Left colon (tissue), 2 donors: ENCODE data around the gene PPP1R2B. TPM values are rescaled to one million over a fixed set of nuclear protein-coding genes. Genes with fewer than 3 reads are reported as not detected.

Experiments
- ATAC-seq: fragments of 200-7000 bp; cut with Tn5 transposase; one replicate; pipeline ENCODE4 v1.9.1; 2020; ENCODE audit warnings: mild to moderate bottlenecking, moderate library complexity
- DNase-seq, 2 donors: peaks; one replicate each; pipeline ENCODE4 v3.0.0-alpha.2; 2020
- intact Hi-C, 2 donors: fragments of 100-400 bp; cut with DNase I in 1 of 2; cut with micrococcal nuclease in 1 of 2; formaldehyde crosslinking; loops; one replicate each; pipeline versions ENCODE4 v1.11.2 to v1.14.0; 2022; cut with DNase I, micrococcal nuclease
- total RNA-seq, 2 donors: library from RNA; stranded (reverse); fragmentation: NEBNext Ultra II Directional; extraction: Animal tissue kit (Norgen Biotek cat#: 25700); gene quantifications; one replicate each; pipeline ENCODE4 v1.2.1, GENCODE V29; 2021
- donor health status: DM: no; HTN: no; CAD: no.
- donor health status: DM: yes; HTN: yes; CAD: no.

The PPP1R2B gene
- total RNA-seq, 2 donors from 2014 or later: not detected

GRCh38 chr5:156865427-156865826 is 15.3 kb downstream of the PPP1R2B start:
- ATAC-seq: no peak
- no peak for DNase-seq
- intact Hi-C loops: no loop called here

- intact Hi-C loops: no loop called here
- ATAC-seq (no peak), DNase-seq (no peak)
Observed at GRCh38 chr5:156870498-156870839, 20.4 kb downstream of the PPP1R2B start.

- ATAC-seq (no peak), DNase-seq (no peak)
- intact Hi-C loops: no loop called here
Observed at GRCh38 chr5:156871212-156871611, 21.1 kb downstream of the PPP1R2B start.

- ATAC-seq (no peak), DNase-seq (no peak)
- intact Hi-C loops: no loop called here
Observed at GRCh38 chr5:156879665-156880285, 29.7 kb downstream of the PPP1R2B start.

GRCh38 chr5:156883316-156883875 is 33.3 kb downstream of the PPP1R2B start:
- no peak for ATAC-seq
- intact Hi-C loops: no loop called here
- DNase-seq: no peak

- intact Hi-C loops: no loop called here
- no peak for ATAC-seq
- no peak for DNase-seq
Observed at GRCh38 chr5:156888520-156888919, 38.4 kb downstream of the PPP1R2B start.

GRCh38 chr5:156892223-156892622 is 42.1 kb downstream of the PPP1R2B start:
- DNase-seq (no peak), ATAC-seq (no peak)
- intact Hi-C loops: no loop called here

- no peak for DNase-seq
- no peak for ATAC-seq
Observed at GRCh38 chr5:156892864-156893263, 42.8 kb downstream of the PPP1R2B start.

GRCh38 chr5:156893517-156893916 is 43.4 kb downstream of the PPP1R2B start:
- intact Hi-C loops: no loop called here
- DNase-seq (no peak), ATAC-seq (no peak)

More at GRCh38 chr5:156892864-156893263, 42.8 kb downstream of the PPP1R2B start:
- intact Hi-C loops: no loop called here

- no peak for ATAC-seq
Observed at GRCh38 chr5:156896546-156896945, 46.5 kb downstream of the PPP1R2B start.

More at GRCh38 chr5:156896546-156896945, 46.5 kb downstream of the PPP1R2B start:
- no peak for DNase-seq
- intact Hi-C loops: no loop called here

Other genes with a start within 250 kb of the PPP1R2B start
- 1 to 10 TPM in 1 of 2 donors, under 1 TPM in 1; 0.49 to 2.5 TPM for gene TIMD4, start 112.9 kb downstream of the PPP1R2B start, total RNA-seq
- gene HAVCR1, start 208.8 kb downstream of the PPP1R2B start, total RNA-seq: 10 to 100 TPM in 1 of 2 donors, 1 to 10 TPM in 1; 3.9 to 16.3 TPM